Measurements from ENCODE around the gene RNF121.

Gene RNF121

GRCh38 chr11:71913756-71914526 lies 14.9 kb upstream of the RNF121 start:
- H3K9me3 ChIP-seq (ENCODE audit: insufficient read depth, low read length, severe bottlenecking), result no peaks in the 10 kb centered on the region
- H3K4me2 ChIP-seq (ENCODE audit: insufficient read depth, low read length), result no peak overlapping the region

GRCh38 chr11:71914617-71915189 lies 14.1 kb upstream of the RNF121 start:
- DNase-seq, result no peak
- ATAC-seq (ENCODE audit: insufficient read depth, low read depth), result no peak
- H2AFZ ChIP-seq (ENCODE audit: low read depth, low read length), result no peak overlapping the region
- H3K27ac ChIP-seq (ENCODE audit: low read length), result no peak overlapping the region
- H3K4me2 ChIP-seq (ENCODE audit: insufficient read depth, low read length), result no peak overlapping the region
- H4K20me1 ChIP-seq (ENCODE audit: insufficient read depth, low read length), result no peaks in the 10 kb centered on the region
- no peaks in the 10 kb centered on the region for H3K79me2 ChIP-seq (ENCODE audit: insufficient read depth, low read length)
- no peak overlapping the region for H3K4me3 ChIP-seq (ENCODE audit: low read depth in 1 of 2, low read length in 2 of 2)
- no peaks in the 10 kb centered on the region for H3K9me3 ChIP-seq (ENCODE audit: insufficient read depth, low read length, severe bottlenecking)
- H3K27me3 ChIP-seq (ENCODE audit: insufficient read depth, low read length, poor library complexity), result no peaks in the 10 kb centered on the region
- H3K4me1 ChIP-seq (ENCODE audit: insufficient read depth, low read length), result no peaks in the 10 kb centered on the region
- no peak overlapping the region for H3K9ac ChIP-seq (ENCODE audit: low read depth, low read length)
- H3K36me3 ChIP-seq (ENCODE audit: insufficient read depth, low read length), result peaks cover 50% of the 10 kb centered on the region
- TF ChIP-seq EZH2 (IDR thresholded peaks at IDR 0.05; ENCODE audit: borderline replicate concordance, low read depth, low read length, severe bottlenecking) (no peak), CTCF (IDR thresholded peaks at IDR 0.05; ENCODE audit: borderline replicate concordance, extremely low read depth, low read length, poor library complexity, severe bottlenecking) (no peak)

More at GRCh38 chr11:71913756-71914526, 14.9 kb upstream of the RNF121 start:
- Histone ChIP-seq H4K20me1 (ENCODE audit: insufficient read depth, low read length) (no peaks in the 10 kb centered on the region), H3K36me3 (ENCODE audit: insufficient read depth, low read length) (peaks cover 49% of the 10 kb centered on the region), H3K79me2 (ENCODE audit: insufficient read depth, low read length) (no peaks in the 10 kb centered on the region), H3K27ac (ENCODE audit: low read length) (no peak overlapping the region), H3K9ac (ENCODE audit: low read depth, low read length) (no peak overlapping the region), H3K27me3 (ENCODE audit: insufficient read depth, low read length, poor library complexity) (no peaks in the 10 kb centered on the region), H3K4me1 (ENCODE audit: insufficient read depth, low read length) (no peaks in the 10 kb centered on the region), H3K4me3 (ENCODE audit: low read depth in 1 of 2, low read length in 2 of 2) (no peak overlapping the region), H2AFZ (ENCODE audit: low read depth, low read length) (no peak overlapping the region)
- ATAC-seq (ENCODE audit: insufficient read depth, low read depth) (no peak), DNase-seq (no peak)
- no peak for TF ChIP-seq EZH2 (IDR thresholded peaks at IDR 0.05; ENCODE audit: borderline replicate concordance, low read depth, low read length, severe bottlenecking)

GRCh38 chr11:71917646-71918140 lies 11.2 kb upstream of the RNF121 start:
- Histone ChIP-seq H3K27me3 (ENCODE audit: insufficient read depth, low read length, poor library complexity) (no peaks in the 10 kb centered on the region), H3K4me2 (ENCODE audit: insufficient read depth, low read length) (no peak overlapping the region), H3K9ac (ENCODE audit: low read depth, low read length) (no peak overlapping the region), H3K79me2 (ENCODE audit: insufficient read depth, low read length) (no peaks in the 10 kb centered on the region), H3K4me3 (ENCODE audit: low read depth in 1 of 2, low read length in 2 of 2) (no peak overlapping the region), H3K36me3 (ENCODE audit: insufficient read depth, low read length) (peaks cover 55% of the 10 kb centered on the region), H3K27ac (ENCODE audit: low read length) (no peak overlapping the region), H3K4me1 (ENCODE audit: insufficient read depth, low read length) (no peaks in the 10 kb centered on the region), H3K9me3 (ENCODE audit: insufficient read depth, low read length, severe bottlenecking) (no peaks in the 10 kb centered on the region), H2AFZ (ENCODE audit: low read depth, low read length) (no peak overlapping the region), H4K20me1 (ENCODE audit: insufficient read depth, low read length) (no peaks in the 10 kb centered on the region)
- ATAC-seq (ENCODE audit: insufficient read depth, low read depth) (no peak), DNase-seq (no peak)
- no peak for TF ChIP-seq EZH2 (IDR thresholded peaks at IDR 0.05; ENCODE audit: borderline replicate concordance, low read depth, low read length, severe bottlenecking)
- no peak for TF ChIP-seq CTCF (IDR thresholded peaks at IDR 0.05; ENCODE audit: borderline replicate concordance, extremely low read depth, low read length, poor library complexity, severe bottlenecking)

Data from DND-41 (cell line).